ENCODE data around the gene E2F1.

Gene E2F1

DNA sequence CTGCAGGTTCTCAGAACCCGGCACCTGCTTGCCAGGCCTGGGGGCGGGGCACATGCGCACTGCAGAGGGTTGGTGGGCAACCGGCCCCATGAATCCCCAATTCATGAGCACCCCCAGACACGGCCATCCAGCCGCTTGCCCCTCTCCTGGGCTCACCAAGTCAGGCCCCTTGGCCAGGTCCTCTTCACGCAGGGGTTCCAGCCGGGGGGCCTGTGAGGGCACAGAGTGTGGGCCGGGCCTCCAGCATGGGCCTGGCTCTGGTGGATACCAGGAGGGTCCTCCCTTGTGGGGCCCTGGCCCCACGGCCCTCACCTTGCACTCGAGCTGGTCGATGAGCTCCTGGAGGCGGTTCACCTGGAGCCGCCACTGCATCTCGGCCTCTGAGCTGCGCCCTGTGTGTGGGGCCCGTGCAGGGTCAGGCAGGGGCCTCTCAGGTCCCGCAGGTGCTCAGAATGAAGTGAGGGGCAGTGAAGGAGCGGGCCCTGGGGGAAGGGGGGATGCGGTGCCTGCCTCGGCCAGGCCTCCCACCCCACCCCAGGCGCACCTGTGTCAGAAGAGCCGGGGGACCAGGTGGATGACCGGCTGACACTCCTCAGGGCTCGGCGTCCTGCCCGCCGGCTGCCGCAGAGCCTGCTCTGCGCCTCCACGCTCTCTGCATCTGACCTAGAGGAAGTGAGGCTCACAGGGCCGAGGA is 26.7 kb downstream of the E2F1 start:
- no peak overlapping the region for H3K4me3 ChIP-seq (ENCODE audit: low read depth, low read length)
- DNase-seq (ENCODE audit: low read depth) = no peak
- TF ChIP-seq, protein P1, sequence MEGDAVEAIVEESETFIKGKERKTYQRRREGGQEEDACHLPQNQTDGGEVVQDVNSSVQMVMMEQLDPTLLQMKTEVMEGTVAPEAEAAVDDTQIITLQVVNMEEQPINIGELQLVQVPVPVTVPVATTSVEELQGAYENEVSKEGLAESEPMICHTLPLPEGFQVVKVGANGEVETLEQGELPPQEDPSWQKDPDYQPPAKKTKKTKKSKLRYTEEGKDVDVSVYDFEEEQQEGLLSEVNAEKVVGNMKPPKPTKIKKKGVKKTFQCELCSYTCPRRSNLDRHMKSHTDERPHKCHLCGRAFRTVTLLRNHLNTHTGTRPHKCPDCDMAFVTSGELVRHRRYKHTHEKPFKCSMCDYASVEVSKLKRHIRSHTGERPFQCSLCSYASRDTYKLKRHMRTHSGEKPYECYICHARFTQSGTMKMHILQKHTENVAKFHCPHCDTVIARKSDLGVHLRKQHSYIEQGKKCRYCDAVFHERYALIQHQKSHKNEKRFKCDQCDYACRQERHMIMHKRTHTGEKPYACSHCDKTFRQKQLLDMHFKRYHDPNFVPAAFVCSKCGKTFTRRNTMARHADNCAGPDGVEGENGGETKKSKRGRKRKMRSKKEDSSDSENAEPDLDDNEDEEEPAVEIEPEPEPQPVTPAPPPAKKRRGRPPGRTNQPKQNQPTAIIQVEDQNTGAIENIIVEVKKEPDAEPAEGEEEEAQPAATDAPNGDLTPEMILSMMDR (IDR thresholded peaks at IDR 0.05; ENCODE audit: low read depth, low read length) = no peak
- TF ChIP-seq, protein P2, sequence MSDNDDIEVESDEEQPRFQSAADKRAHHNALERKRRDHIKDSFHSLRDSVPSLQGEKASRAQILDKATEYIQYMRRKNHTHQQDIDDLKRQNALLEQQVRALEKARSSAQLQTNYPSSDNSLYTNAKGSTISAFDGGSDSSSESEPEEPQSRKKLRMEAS (IDR thresholded peaks at IDR 0.05; ENCODE audit: low read depth, low read length) = no peak
- TF ChIP-seq MYC (IDR thresholded peaks at IDR 0.05; ENCODE audit: low read depth, low read length) (no peak), POLR2A (IDR thresholded peaks at IDR 0.05; ENCODE audit: extremely low read depth, insufficient read length) (no peak)

DNA sequence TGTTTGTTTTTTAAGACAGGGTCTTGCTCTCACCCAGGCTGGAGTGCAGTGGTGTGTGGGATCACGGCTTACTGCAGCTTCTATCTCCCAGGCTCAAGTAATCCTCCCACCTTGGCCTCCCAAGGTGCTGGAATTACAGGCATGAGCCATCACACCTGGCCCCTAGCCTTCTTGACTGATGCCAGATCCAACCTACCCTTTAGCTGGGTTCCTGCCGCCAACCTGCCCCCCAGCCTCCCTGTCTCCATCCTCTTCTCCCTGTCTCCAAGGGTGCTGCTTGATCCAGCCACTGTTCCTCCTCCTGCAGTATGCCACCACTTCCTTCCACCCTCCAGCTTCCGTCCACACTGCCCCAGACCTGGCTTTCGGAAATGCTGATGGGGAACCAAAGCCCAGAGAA is 27.3 kb downstream of the E2F1 start:
- no peak for DNase-seq (ENCODE audit: low read depth)
- no peak overlapping the region for H3K4me3 ChIP-seq (ENCODE audit: low read depth, low read length)
- no peak for TF ChIP-seq MYC (IDR thresholded peaks at IDR 0.05; ENCODE audit: low read depth, low read length)
- TF ChIP-seq POLR2A (IDR thresholded peaks at IDR 0.05; ENCODE audit: extremely low read depth, insufficient read length) = no peak
- TF ChIP-seq, protein P2 (IDR thresholded peaks at IDR 0.05; ENCODE audit: low read depth, low read length) = no peak
- TF ChIP-seq, protein P1 (IDR thresholded peaks at IDR 0.05; ENCODE audit: low read depth, low read length) = no peak

DNA sequence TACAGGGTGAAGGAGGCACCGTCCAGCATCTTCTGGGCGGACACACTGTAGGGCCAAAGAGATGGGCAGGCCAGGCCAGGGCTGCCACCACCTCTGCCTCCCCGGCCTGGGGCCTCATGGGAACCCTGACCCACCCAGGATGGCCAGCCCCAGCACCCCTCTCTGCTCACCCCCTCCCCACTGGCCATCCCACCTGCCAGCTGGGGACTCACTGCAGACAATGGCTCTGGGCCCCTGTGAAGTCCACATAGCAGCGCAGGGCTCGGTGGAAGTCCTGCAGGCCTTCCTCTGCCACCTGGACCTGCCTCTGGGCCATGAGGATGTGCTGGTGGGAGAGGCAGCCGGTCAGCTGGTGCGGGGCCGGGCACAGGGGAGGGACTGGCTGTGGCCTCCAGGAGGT is 27.7 kb downstream of the E2F1 start:
- DNase-seq (ENCODE audit: low read depth) = no peak
- H3K4me3 ChIP-seq (ENCODE audit: low read depth, low read length) = no peak overlapping the region
- TF ChIP-seq MYC (IDR thresholded peaks at IDR 0.05; ENCODE audit: low read depth, low read length) = no peak
- TF ChIP-seq POLR2A (IDR thresholded peaks at IDR 0.05; ENCODE audit: extremely low read depth, insufficient read length) = no peak
- TF ChIP-seq, protein P2 (IDR thresholded peaks at IDR 0.05; ENCODE audit: low read depth, low read length) = no peak
- TF ChIP-seq, protein P1 (IDR thresholded peaks at IDR 0.05; ENCODE audit: low read depth, low read length) = no peak

DNA sequence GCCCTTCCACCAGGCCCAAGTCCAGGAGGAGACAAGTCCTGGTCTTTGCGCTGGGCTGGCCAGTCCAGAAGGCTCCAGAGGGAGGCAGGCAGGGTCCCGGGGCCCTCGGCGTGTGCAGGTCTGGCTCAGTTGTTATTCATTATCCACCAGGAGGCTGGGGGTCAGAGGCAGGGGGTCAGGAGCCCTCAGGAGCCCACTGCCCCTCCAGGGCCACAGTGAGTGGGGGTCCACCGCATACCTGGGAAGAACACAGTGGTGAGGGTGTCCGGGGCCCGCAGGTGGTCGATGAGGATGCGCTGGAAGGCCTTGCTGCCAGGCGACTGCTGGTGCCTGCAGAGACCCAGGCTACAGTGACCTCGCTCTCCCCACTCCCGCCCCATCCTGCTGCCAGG is 28.5 kb downstream of the E2F1 start:
- TF ChIP-seq, protein P1 (IDR thresholded peaks at IDR 0.05; ENCODE audit: low read depth, low read length) = no peak
- TF ChIP-seq, protein P2 (IDR thresholded peaks at IDR 0.05; ENCODE audit: low read depth, low read length) = no peak
- TF ChIP-seq POLR2A (IDR thresholded peaks at IDR 0.05; ENCODE audit: extremely low read depth, insufficient read length) = no peak
- TF ChIP-seq MYC (IDR thresholded peaks at IDR 0.05; ENCODE audit: low read depth, low read length) = no peak
- no peak for DNase-seq (ENCODE audit: low read depth)
- H3K4me3 ChIP-seq (ENCODE audit: low read depth, low read length) = no peak overlapping the region

DNA sequence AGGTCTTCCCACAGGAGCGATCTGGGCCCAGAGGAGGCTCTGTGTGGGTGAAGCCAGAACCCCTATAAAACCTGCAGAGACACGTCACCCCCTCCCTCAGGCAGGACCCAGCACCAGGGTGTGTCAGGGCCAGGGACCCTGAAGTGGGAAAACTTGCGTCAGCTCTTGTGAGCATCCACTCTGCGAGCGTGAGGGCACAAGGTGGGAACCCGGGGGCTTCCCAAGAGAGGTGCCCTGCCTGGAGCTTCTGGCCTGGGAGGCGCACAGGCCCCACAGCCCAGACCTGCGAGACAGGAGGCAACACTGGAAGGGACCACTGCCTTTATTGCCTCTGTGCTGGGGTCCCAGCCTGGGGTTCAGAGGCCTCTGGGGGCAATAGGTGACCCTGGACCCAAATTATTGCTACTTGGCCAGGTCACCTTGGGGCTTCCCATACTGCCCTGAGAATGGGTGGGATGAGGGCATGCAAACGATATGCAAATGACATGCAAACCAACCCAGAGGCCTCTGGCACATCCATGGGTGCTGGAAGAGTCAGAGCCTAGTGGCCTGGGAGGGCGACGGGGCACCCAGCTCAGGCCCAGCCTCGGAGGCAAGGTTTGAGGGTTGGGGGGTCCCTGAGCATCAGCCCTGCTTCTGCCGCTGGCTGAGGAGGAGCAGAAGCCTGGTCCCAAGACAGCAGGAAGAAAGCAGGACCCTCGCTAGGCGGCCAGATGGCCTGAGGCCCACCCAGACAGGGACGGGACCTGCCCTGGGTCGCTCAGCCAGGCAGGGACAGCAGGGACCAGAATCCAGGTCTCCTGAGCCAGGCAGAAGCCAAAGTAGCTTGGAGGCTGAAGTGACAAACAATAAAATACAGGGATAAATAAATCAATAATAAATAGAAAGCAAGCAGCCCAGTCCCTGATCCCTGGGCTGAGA is 29.1 kb downstream of the E2F1 start:
- no peak for DNase-seq (ENCODE audit: low read depth)
- H3K4me3 ChIP-seq (ENCODE audit: low read depth, low read length) = no peak overlapping the region
- TF ChIP-seq, protein P2 (IDR thresholded peaks at IDR 0.05; ENCODE audit: low read depth, low read length) = no peak
- TF ChIP-seq, protein P1 (IDR thresholded peaks at IDR 0.05; ENCODE audit: low read depth, low read length) = no peak
- TF ChIP-seq MYC (IDR thresholded peaks at IDR 0.05; ENCODE audit: low read depth, low read length) = no peak
- TF ChIP-seq POLR2A (IDR thresholded peaks at IDR 0.05; ENCODE audit: extremely low read depth, insufficient read length) = no peak

Data from NB4 (cell line).